GM21786 (cell line): ENCODE results near the gene CDH4.

Source experiments
- ATAC-seq: cut with Tn5 transposase; IDR thresholded peaks from one replicate; pipeline ENCODE4 v1.9.1; 2021; ENCODE audit not compliant: unreplicated experiment

The CDH4 gene

DNA sequence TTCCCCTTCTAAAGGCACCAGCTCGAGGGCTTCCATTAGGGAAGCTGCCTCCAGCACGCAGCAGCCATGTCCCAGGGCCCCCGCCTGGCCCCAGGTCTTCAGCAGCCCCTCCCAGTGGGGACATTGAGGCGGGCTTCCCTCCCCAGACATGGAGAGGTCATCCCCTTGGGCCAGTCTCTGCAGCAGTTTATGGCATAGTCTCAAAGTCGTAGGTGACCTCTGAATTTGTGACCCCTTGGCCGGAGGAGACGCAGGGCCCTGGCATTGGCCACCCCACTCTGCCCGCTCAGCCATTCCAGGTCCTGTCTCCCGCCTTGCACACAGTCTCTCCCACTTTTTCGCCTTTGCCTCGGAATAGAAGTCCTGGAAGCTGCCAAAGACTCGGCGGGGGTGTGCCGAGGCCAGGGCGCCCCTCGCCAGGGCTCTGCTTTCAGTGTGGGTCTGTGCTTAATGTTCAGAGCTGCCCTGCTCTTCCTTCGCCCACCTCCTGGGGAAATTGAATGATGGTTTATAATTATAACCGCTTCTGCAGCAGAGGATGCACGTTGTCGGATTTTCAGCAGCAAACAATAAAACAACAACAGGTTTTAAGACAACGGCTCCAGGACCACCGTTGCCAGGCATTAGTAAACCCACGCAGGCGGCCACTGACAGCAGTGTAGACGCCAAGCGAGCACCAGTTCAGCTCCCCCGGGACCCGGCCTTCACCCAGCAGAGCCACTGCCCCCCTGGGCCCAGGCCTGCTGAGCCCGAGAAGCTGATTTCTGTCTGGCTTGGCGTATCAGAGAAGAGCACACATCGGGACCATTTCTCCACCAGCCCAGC, 626.6 kb downstream of the CDH4 start:
- no peak for ATAC-seq

DNA sequence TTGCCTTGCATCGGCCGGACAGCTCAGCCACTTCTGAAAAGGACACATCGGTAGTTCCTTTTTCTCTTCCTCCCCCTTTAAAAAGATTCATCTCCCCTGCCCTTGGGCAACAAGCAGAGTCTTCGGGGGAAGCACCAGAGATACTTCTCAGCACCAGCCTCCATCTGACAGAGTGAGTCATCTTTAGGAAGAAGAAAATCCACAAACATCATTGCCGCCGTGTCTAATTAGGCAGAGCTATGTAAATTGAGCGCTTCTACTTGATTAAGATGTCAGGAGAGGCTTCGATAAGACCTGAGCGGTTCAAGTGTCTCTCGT, 627.2 kb downstream of the CDH4 start:
- no peak for ATAC-seq

DNA sequence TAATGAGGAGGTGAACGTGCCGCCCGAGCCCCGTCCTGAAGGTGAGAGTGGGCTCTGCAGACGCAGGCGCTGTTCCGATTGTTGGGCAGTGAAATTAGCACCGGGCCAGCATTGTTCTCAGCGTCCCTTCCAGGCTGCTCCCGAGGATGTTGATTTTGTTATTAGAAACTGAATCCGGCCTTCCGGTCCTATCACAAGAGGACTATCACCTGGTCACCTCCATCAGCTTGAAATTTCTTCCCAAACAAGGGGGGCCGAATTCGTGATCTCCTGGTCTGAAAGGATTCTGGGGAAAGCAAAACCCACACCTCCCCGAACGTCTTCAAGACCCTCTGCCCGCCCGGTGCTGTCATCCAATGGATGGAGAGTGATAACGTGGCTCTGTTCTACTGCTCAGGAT, 627.6 kb downstream of the CDH4 start:
- ATAC-seq: no peak

DNA sequence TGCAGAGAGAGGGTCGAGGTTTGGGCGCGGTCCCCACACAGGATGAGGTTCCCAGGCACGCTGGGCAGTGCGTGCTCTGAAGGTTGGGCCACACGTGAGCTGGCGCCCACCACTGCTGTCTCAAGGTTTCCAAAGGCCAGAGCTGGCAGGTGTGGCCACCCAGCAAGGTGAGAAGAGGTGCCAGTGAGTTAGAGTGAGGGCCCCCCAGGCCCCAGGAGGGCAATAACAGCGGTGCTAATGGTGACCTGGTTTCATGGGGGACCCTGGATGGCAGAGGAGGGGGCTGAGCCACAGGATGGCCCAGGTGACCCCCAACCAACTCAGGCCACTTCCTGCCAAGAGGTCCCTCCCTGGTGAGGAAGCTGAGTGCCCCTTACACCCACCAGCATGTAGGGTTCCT, 628.6 kb downstream of the CDH4 start:
- ATAC-seq: no peak

DNA sequence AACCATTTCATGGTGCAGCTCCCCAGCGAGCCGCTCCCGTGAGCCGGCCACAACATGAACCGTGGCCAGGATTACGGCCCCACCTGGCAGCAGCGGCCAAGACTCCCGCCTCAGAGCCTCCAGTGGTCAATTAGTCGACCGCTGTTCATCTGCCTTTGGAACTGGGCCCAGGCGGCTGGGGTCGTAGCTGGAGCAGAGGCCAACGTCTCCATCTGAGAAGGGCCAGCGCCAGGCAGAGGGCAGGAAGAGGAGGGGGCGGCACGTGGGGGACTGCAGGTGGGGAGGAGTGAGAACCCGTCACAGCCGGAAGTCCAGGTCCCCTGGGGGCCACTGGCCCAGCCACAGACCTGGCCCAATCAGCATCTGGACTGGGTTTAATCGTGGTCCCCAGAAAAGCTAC, 629.4 kb downstream of the CDH4 start:
- no peak for ATAC-seq

DNA sequence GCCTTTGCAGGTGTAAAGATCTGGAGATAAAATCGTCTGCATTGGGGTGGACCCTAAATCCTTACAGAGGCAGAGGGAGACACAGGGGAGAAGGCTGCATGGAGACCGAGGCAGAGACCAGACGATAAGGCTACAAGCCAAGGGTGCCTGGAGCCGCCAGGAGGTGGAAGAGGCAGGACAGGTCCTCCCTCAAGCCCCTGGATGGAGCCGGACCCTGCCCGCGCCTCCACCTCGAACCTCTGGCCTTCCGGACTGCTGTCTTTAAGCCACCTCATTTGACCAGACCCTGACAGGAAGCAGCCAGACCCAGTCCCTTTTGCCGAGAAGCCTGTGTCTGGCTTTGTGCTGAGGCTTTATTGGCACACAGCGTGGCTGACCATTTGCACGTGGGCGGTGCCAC, 629.8 kb downstream of the CDH4 start:
- no peak for ATAC-seq

DNA sequence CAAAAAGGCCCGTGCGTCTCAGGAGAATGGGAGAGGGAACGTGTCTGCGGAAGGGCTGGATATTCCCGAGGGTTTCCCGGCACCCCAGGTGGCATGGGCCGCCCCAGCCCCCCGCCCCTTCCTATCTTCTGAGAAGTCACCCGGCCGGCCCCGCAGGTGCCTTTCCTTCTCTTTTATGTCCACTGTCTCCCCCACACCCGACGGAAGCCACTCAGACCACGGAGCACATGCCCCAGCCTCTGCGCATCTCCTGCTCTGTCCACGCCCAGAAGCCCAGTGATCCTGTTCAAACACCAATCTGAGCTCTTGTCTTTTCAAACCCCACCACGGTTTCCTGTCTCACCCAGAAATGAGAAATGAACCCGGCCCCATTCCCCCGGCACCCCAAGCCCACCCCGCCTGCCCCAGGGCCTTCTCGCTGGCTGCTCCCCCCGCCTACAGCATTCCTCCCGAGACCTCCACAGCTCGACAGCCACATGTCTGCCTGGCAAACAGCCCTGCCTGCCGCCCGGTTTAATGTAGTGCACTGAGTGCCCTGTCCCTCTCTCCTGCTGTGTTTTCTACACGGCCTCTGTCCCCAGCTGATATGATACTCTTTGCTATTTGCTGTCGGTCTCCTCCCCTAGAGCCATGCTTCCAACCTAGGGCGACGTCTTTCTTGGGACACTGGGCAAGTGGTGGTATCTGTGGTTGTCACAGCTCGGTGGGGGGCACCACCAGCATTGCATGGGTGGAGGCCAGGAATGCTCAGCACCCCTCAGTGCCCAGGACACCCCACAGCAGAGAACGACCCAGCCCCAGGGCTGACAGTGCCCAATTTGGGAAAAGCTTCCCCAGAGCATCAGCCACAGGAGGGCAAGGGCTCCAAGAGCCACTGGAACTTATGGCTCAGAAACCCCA, 630.9 kb downstream of the CDH4 start:
- ATAC-seq: no peak

DNA sequence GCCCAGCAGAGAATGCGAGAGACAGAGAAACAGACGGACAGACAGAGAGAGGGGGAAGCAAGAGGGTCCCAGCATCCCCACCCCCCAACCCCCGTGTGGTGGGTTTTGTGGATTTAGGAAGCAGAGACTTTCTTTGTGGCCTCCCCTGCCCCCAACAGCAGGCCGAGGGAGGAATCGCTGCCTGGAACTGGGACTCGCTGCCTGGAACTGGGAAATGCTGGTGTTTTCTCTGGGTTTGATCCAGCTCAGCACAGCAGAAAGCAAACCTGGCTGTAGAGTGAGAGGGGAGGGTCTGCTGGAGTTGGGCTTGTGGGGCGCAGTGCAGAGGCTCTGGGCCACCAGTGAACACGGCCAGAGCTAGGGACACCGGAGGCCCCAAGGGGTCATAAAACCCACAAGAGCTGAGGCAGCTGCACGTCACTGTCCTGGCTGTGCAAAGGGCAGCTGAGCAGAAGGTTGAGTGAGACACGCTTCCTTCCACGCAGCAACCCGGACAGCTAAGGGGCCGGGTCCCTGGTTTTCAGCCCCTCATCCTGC, 631.9 kb downstream of the CDH4 start:
- no peak for ATAC-seq

DNA sequence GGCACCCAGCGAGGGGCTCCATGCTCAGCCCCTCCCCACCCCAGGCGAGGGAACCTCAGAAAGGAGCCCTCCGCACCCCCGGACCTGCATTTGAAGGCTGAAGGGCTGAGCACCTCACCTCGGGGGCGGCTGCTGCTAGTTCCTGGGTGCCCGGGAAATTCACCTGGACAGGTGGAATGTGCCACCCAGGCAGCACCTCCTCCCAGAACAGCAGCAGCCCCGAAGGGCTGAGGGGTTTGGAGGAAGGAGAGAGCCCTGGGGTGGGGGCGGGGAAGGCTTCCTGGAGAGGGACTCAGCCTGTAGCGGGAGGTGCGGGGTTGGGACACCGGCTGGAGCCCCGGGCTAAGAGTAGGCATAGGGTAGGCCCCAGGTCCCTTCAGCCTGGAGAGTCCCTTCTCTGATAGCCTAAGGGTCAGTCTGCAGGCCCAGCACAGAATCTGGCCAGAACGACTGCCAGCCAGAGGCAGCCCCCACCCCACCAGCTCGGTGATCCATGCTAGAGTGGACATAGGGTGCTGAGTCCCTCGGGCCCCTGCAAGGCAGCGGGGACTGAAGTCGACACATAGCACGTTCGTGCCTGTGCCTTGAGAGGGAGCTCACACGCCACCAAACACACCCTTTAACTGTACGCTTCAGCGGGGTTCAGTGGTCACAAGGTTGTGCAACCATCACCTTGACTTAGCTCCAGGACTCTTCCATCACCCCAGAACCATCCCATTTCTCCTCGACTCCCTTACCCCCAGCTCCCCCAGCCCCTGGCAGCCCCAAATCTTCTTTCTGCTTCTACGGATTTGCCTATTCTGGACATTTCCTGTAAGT, 632.7 kb downstream of the CDH4 start:
- no peak for ATAC-seq

DNA sequence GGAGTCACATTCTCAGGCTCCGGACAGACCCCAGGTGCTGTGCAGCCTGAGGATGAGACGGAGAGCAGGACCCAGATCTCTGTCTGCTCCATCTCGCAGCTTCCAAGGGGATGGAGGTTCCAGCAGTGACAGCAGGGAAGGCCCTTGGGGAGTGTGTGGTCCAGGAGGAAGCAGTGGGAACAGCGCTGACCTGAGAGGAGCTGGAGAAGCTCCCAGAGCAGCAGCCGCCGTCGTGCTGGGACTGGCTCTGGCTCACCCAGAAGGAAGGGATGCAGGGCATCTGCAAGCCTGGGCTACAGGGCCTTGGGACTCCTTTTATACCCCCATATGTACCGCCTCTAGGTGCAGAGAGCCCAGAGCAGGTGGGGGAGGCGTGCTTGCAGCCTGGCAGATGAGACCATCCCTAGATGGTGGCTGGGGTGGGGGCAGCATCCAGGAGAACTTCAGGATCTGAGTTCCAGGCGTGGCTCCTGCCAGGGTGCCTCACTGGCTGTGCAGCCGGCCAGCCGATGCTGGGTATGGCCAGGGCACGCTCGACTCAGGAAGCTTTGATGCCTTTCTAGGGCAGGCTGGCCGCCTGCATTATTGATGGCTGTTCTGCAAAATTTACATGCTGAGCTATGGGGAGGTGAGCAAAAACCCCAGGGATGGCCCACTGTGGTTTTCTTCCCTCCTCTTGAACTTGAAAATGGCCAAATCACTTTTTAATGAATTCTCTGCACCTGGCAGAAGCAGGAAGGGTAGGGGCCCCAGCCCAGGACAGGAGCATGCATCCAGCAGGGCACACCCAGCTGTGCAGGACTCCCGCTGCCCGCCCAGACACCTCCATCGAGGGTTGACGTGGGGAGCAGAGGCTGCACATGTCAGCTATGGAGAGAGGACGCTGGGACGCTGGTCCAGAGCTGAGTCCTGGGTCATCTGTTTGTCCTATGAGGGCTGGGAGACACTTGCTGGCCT, 634.0 kb downstream of the CDH4 start:
- no peak for ATAC-seq

DNA sequence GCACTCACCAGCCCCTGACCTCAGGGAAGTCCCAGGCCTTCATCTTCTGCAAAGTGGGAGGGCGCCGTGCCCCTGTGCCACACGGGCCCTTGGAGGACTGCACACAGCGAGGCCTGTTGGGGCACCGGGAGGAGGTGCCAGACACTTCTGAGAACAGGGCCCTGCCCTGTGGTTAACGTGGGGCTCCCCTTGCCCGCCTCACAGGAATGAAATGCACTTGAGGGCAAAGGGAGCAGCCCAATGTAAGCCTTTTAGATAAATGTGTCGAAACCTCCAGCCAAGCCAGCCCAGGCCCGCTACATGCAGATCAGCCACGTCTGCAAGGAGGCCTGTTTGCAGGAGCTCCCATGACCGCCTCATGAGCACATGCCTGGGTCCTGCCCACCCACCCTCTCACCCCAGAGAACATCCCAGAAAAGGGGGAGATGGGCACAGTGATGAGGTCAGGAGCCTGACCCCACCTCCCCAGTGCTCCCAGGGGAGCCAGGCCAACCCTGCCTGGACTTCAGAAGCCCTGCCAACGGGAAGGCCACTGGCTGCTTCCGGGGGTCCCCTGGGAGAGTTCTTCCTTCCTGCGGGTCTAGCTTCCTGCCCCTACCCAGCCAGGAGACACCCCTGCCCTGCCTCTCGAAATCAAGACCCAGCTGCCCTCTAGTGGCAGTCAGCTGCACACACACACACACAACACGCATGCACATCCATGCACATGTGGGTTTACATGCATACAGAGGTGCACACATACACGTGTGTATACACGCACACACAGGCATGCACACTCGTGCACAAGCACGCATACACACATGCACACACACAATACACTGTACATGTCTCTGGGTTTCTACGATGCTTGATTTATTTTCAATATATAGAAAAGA, 634.9 kb downstream of the CDH4 start:
- no peak for ATAC-seq

DNA sequence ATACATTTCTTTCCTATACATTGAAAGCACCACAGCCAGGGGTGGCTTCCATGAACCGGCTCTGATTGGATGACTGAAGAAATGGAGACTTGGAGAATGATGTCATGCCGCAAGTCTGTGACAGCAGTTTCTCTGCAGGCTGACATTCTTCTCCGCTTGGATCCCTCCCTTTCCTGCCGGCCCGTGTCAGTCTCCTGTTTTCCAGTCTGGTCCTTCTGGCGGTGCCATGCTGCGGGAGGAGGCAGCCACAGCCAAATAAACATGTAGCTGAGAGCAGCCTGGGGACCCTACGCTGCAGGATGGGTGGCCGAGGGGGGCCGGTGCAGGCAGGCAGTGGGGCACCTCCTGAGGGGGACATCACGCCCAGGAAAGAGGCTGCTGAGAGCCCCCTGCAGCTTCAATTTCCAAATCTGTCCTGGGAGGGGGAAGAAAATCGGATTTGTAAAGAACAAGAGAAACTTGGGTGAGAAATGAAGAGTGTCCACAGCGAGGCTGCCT, 635.6 kb downstream of the CDH4 start:
- ATAC-seq: no peak

DNA sequence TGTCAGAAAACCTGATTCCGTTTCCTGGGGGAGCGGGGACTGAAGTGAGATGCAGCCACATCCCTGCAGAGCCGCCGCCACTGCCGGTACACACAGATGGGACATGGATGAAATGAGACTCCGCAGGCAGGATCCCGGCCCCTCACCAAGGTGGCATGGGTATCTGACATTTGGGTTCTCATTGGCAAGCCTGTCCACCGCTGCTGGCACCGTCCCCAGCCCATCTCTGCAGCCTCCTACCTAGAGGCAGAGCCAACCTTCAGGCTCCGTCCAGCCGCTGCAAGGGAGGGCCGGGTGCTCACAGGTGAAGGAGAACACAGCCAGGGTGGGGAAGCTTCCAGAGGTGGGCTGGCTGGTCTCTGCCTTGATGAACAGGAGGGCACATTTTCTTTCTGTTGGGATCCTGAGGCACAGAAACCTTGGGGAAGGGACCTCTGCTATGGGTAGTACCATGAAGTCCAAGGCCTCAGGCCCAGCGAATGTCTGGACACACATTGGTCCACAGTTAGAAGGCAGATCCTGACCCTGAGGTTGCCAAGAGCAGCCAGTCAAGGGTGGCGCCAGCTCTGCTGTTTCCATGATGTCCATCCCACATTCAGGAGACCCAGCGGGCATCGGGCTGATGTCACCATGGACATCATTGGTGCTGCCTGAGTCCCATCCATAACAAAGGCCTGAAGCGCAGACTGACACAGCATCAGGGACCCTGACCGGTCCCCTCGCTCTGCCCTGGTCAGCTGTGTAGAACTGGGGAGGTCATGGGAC, 636.2 kb downstream of the CDH4 start:
- no peak for ATAC-seq

DNA sequence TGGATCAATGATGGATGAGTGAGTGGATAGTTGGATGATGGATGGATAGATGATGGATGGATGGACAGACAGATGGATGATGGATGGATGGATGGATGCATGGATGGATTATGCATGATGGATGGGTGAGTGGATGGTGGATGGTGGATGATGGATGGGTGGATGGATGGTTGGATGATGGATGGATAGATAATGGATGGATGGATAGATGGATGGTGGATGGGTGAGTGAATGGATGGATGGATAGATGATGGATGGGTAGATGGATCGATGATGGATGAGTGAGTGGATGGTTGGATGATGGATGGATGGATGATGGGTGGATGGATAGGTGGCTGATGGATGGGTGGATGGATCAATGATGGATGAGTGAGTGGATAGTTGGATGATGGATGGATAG, 637.6 kb downstream of the CDH4 start:
- no peak for ATAC-seq

DNA sequence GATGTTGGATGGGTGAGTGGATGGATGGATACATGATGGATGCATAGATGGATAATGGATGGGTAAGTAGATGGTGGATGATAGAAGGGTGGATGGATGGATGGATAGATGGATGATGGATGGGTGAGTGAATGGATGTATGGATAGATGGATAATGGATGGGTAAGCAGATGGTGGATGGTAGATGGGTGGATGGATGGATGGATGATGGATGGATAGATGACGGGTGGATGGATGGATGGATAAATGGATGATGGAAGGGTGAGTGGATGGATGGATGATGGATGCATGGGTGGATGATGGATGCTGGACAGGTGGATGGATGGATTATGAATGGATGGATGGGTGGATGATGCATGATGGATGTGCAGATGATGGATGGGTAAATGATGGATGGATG, 638.1 kb downstream of the CDH4 start:
- ATAC-seq: no peak

DNA sequence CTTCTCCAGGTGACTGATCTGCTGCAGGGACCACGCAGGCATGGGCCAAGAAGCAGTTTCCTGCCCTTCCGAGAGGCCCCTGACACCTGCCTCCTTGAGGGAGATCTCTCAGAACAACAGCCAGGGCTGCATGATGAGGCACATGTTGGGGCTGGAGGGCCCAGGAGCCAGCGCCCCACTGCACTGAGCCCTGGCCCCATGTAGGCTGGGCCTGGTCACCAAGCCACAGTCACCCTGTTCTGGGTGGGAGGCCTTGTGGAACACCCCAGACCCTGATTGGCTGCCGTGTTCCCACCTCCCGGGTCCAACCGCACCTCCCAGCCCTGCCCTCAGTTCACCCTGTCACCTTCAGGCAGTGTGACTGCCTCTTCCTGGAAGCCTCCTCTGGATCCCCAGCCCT, 639.4 kb downstream of the CDH4 start:
- ATAC-seq: no peak

DNA sequence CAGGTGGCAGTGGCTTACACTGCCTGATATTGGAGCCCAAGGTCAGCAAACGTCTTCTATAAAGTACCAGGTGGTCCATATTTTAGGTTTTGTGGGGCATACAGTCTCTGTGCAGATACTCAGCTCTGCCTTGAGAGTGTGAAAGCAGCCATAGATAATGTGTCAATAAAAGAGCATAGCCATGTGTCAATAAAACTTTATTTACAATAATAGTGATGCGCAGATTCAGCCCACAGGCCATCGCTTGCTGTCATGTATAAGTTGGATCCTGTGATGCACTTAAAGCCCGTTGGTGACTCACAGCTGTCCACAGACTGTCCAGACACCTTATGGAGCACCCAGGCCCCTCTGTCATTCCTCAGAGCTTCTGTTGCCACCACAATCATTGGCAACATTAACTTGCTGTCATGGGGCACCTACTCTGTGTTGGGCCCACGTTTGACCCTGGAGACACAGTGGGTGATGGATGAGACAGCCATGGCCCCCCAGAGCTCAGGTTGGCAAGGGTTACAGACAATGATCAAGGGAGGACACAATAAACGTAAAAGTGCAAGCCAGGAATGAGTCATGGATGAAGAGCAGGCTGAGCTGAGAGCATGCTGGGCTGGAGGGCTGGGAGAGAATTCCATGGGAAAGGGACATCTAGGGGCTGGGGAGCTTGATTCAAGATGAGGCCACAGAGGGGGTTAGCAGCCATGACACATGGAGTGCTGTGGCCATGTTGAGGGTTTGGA, 640.0 kb downstream of the CDH4 start:
- ATAC-seq: no peak

DNA sequence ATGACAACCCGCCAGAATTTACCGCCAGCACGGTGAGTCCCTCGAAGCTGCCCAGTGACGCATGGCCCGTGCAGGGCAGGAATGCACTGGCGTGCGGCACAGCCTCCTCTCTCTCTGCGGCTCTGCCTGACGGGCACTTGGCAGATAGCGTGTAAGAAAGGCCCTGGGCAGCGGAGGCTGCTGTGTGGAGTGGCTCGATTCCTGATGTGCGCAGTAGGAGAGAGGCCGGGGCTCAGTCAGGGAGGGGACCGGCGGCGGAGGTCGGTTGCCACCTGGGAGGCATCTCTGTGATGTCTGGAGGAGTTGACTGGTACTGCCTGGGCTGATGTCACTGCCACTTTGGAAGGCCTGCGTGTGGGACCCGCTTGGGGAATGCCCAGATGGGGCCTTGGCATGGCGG, 643.0 kb downstream of the CDH4 start:
- no peak for ATAC-seq
